HEK293 (cell line): Measurements from ENCODE around the gene WDR88.

Experiments used
- CTCF ChIA-PET: fragments of 350-600 bp; formaldehyde crosslinking; extraction: SDS; loops from one replicate; lab custom pipeline; 2021; ENCODE audit warnings: antibody characterized with exemption; lab: Yijun Ruan, JAX
- POLR2A ChIA-PET: fragments of 300-600 bp; formaldehyde crosslinking; extraction: SDS; loops from one replicate; lab custom pipeline; 2020; ENCODE audit warnings: antibody characterized with exemption, inconsistent platforms; lab: Yijun Ruan, JAX
- H3K27ac ChIP-seq: fragments of 200-500 bp; sonication (Bioruptor generic); 2 replicates; pipeline ENCODE4 v1.5.1; 2014; ENCODE audit warnings: low read depth, low read length, control low read depth, inconsistent platforms; ENCODE audit errors: extremely low read depth
- H3K36me3 ChIP-seq, 2 experiments: fragments of 200-500 bp in 1 of 2; sonication (Bioruptor generic) in 1 of 2; 1 replicate in 1 of 2; 2 replicates in 1 of 2; pipeline ENCODE4 v1.5.1; 2014 to 2017; ENCODE audit warnings: inconsistent platforms in 2 of 2, low read length in 2 of 2; ENCODE audit not compliant: control insufficient read depth in 2 of 2, insufficient read depth in 1 of 2
- H3K4me1 ChIP-seq: fragments of 200-500 bp; sonication (Bioruptor generic); 2 replicates; pipeline ENCODE4 v1.5.1; 2014; ENCODE audit warnings: mild to moderate bottlenecking, low read length, inconsistent platforms; ENCODE audit not compliant: control insufficient read depth, insufficient read depth
- H3K4me3 ChIP-seq: 2 replicates; pipeline ENCODE4 v1.5.1; 2011; ENCODE audit warnings: low read depth, mild to moderate bottlenecking, control low read depth, low read length, moderate library complexity
- H3K9me3 ChIP-seq: fragments of 200-500 bp; sonication (Bioruptor generic); 2 replicates; pipeline ENCODE4 v1.5.1; 2014; ENCODE audit warnings: low read depth, low read length, inconsistent platforms; ENCODE audit not compliant: control insufficient read depth, insufficient read depth
- BCL11A ChIP-seq: fragments of 450-650 bp; formaldehyde crosslinking; IDR thresholded peaks from 2 replicates; pipeline ENCODE4 v1.5.1; 2016; ENCODE audit warnings: low read depth, missing biosample characterization, missing genetic modification characterization
- FEZF1 ChIP-seq: fragments of 450-650 bp; formaldehyde crosslinking; IDR thresholded peaks from 2 replicates; pipeline ENCODE4 v1.5.1; 2016; ENCODE audit warnings: missing biosample characterization, missing genetic modification characterization
- GLIS1 ChIP-seq: fragments of 450-650 bp; formaldehyde crosslinking; IDR thresholded peaks from 2 replicates; pipeline ENCODE4 v1.5.1; 2016; ENCODE audit warnings: missing biosample characterization, missing genetic modification characterization
- GLIS2 ChIP-seq: fragments of 450-650 bp; formaldehyde crosslinking; IDR thresholded peaks from 2 replicates; pipeline ENCODE4 v1.5.1; 2016; ENCODE audit warnings: missing biosample characterization, missing genetic modification characterization
- HOXC10 ChIP-seq: sonication (generic); formaldehyde crosslinking; IDR thresholded peaks from 2 replicates; pipeline ENCODE4 v1.8.1; 2023; ENCODE audit warnings: mild to moderate bottlenecking, missing genetic modification reagents
- IKZF3 ChIP-seq: fragments of 450-650 bp; IDR thresholded peaks from 2 replicates; pipeline ENCODE4 v1.5.0; 2018; ENCODE audit warnings: missing biosample characterization, mild to moderate bottlenecking, missing genetic modification characterization, moderate library complexity
- KLF7 ChIP-seq: fragments of 450-650 bp; formaldehyde crosslinking; IDR thresholded peaks from 2 replicates; pipeline ENCODE4 v1.5.1; 2016; ENCODE audit warnings: missing biosample characterization, missing genetic modification characterization, borderline replicate concordance
- ZBTB8A ChIP-seq: fragments of 450-650 bp; formaldehyde crosslinking; IDR thresholded peaks from 2 replicates; pipeline ENCODE4 v1.5.1; 2016; ENCODE audit warnings: missing biosample characterization, missing genetic modification characterization
- ZNF10 ChIP-seq: fragments of 450-650 bp; formaldehyde crosslinking; IDR thresholded peaks from 2 replicates; pipeline ENCODE4 v1.5.1; 2017; ENCODE audit warnings: missing biosample characterization, missing genetic modification characterization
- ZNF146 ChIP-seq: fragments of 450-650 bp; formaldehyde crosslinking; IDR thresholded peaks from 2 replicates; pipeline ENCODE4 v1.5.1; 2016; ENCODE audit warnings: missing biosample characterization, missing genetic modification characterization
- ZNF394 ChIP-seq: fragments of 450-650 bp; formaldehyde crosslinking; IDR thresholded peaks from 2 replicates; pipeline ENCODE4 v1.5.1; 2016; ENCODE audit warnings: missing biosample characterization, missing genetic modification characterization, mild to moderate bottlenecking, moderate library complexity, borderline replicate concordance
- ZNF423 ChIP-seq: fragments of 450-650 bp; formaldehyde crosslinking; IDR thresholded peaks from 2 replicates; pipeline ENCODE4 v1.5.1; 2016; ENCODE audit warnings: missing biosample characterization, missing genetic modification characterization
- ZNF530 ChIP-seq: fragments of 450-650 bp; formaldehyde crosslinking; IDR thresholded peaks from 2 replicates; pipeline ENCODE4 v1.5.1; 2016; ENCODE audit warnings: low read depth, missing biosample characterization, missing genetic modification characterization
- ZNF560 ChIP-seq: fragments of 450-650 bp; formaldehyde crosslinking; IDR thresholded peaks from 2 replicates; pipeline ENCODE4 v1.5.1; 2017; ENCODE audit warnings: missing biosample characterization, missing genetic modification characterization, borderline replicate concordance
- ZNF623 ChIP-seq: fragments of 450-650 bp; formaldehyde crosslinking; IDR thresholded peaks from 2 replicates; pipeline ENCODE4 v1.5.1; 2016; ENCODE audit warnings: missing biosample characterization, missing genetic modification characterization
- TF ChIP-seq, protein P1 (sequence below): fragments of 450-650 bp; formaldehyde crosslinking; IDR thresholded peaks from 2 replicates; pipeline ENCODE4 v1.5.1; 2016; ENCODE audit warnings: missing biosample characterization, missing genetic modification characterization
- TF ChIP-seq, protein P2 (sequence below): fragments of 450-650 bp; formaldehyde crosslinking; IDR thresholded peaks from 2 replicates; pipeline ENCODE4 v1.5.1; 2016; ENCODE audit warnings: missing biosample characterization, missing genetic modification characterization
- TF ChIP-seq, protein P3 (sequence below): fragments of 450-650 bp; formaldehyde crosslinking; conservative IDR thresholded peaks from 2 replicates; pipeline ENCODE4 v1.5.1; 2016; ENCODE audit warnings: low read depth, missing biosample characterization, missing genetic modification characterization
- TF ChIP-seq, protein P4 (sequence below): fragments of 450-650 bp; formaldehyde crosslinking; IDR thresholded peaks from 2 replicates; pipeline ENCODE4 v1.5.1; 2016; ENCODE audit warnings: missing biosample characterization, missing genetic modification characterization
- TF ChIP-seq, protein P5 (sequence below): fragments of 450-650 bp; formaldehyde crosslinking; IDR thresholded peaks from 2 replicates; pipeline ENCODE4 v1.5.0; 2017; ENCODE audit warnings: missing biosample characterization, missing genetic modification characterization, borderline replicate concordance

The WDR88 gene

DNA sequence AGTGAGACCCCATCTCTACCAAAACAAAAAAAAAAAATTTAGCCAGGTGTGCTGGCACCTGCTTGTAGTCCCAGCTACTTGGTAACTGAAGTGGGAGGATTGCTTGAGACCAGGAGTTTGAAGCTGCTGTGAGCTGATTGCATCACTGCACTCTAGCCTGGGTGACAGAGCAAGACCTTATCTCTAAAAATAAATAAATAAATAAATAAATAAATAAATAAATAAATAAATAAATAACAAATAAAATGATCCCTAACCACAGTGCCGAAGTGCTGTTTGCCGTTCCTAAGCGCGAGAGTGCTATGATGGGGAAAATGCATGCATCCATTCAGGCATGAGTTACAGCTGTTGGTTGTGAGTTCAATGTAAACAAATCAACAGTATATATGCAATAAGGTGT, 27.2 kb downstream of the WDR88 start:
- CTCF ChIA-PET: interaction anchor here (0.6 to 8.8 kb wide), 8 partner anchors 11 to 76 kb away, joined by 3 to 92 read pairs (median 4); no protein-coding TSS in a partner anchor
- H3K36me3 ChIP-seq: no peaks in the 10 kb centered on the region; a peak in 1 of 3 replicates
- no peak overlapping the region for H3K4me3 ChIP-seq
- POLR2A ChIA-PET: no interaction called here
- peaks cover 9% of the 10 kb centered on the region for H3K4me1 ChIP-seq
- H3K9me3 ChIP-seq: no peaks in the 10 kb centered on the region
- H3K27ac ChIP-seq: no peak overlapping the region
- TF ChIP-seq ZBTB8A (tag by site-specific recombination) (peak; percentile 95), ZNF560 (tag by site-specific recombination) (peak; percentile 99), BCL11A (tag by site-specific recombination) (peak; percentile 45; the same call in 1 of the 2 replicates), GLIS1 (peak; percentile 17; the same call in 1 of the 2 replicates), HOXC10 (no peak), KLF7 (peak; percentile 82; the same call in 1 of the 2 replicates), IKZF3 (tag by site-specific recombination) (no peak), ZNF146 (tag by site-specific recombination) (peak; percentile 27; the same call in 1 of the 2 replicates), GLIS2 (peak; percentile 18; the same call in 1 of the 2 replicates), ZNF530 (tag by site-specific recombination) (peak; percentile 85), FEZF1 (peak; percentile 41; the same call in 1 of the 2 replicates), ZNF394 (tag by site-specific recombination) (peak; percentile 99), ZNF623 (peak; percentile 94), ZNF423 (no peak), ZNF10 (peak; percentile 33; the same call in 1 of the 2 replicates)
- TF ChIP-seq, protein P1, sequence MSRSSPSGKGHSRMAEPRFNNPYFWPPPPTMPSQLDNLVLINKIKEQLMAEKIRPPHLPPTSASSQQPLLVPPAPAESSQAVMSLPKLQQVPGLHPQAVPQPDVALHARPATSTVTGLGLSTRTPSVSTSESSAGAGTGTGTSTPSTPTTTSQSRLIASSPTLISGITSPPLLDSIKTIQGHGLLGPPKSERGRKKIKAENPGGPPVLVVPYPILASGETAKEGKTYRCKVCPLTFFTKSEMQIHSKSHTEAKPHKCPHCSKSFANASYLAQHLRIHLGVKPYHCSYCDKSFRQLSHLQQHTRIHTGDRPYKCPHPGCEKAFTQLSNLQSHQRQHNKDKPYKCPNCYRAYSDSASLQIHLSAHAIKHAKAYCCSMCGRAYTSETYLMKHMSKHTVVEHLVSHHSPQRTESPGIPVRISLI (tag by site-specific recombination): no peak
- TF ChIP-seq, protein P2, sequence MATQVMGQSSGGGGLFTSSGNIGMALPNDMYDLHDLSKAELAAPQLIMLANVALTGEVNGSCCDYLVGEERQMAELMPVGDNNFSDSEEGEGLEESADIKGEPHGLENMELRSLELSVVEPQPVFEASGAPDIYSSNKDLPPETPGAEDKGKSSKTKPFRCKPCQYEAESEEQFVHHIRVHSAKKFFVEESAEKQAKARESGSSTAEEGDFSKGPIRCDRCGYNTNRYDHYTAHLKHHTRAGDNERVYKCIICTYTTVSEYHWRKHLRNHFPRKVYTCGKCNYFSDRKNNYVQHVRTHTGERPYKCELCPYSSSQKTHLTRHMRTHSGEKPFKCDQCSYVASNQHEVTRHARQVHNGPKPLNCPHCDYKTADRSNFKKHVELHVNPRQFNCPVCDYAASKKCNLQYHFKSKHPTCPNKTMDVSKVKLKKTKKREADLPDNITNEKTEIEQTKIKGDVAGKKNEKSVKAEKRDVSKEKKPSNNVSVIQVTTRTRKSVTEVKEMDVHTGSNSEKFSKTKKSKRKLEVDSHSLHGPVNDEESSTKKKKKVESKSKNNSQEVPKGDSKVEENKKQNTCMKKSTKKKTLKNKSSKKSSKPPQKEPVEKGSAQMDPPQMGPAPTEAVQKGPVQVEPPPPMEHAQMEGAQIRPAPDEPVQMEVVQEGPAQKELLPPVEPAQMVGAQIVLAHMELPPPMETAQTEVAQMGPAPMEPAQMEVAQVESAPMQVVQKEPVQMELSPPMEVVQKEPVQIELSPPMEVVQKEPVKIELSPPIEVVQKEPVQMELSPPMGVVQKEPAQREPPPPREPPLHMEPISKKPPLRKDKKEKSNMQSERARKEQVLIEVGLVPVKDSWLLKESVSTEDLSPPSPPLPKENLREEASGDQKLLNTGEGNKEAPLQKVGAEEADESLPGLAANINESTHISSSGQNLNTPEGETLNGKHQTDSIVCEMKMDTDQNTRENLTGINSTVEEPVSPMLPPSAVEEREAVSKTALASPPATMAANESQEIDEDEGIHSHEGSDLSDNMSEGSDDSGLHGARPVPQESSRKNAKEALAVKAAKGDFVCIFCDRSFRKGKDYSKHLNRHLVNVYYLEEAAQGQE (tag by site-specific recombination): peak; percentile 91
- TF ChIP-seq, protein P3, sequence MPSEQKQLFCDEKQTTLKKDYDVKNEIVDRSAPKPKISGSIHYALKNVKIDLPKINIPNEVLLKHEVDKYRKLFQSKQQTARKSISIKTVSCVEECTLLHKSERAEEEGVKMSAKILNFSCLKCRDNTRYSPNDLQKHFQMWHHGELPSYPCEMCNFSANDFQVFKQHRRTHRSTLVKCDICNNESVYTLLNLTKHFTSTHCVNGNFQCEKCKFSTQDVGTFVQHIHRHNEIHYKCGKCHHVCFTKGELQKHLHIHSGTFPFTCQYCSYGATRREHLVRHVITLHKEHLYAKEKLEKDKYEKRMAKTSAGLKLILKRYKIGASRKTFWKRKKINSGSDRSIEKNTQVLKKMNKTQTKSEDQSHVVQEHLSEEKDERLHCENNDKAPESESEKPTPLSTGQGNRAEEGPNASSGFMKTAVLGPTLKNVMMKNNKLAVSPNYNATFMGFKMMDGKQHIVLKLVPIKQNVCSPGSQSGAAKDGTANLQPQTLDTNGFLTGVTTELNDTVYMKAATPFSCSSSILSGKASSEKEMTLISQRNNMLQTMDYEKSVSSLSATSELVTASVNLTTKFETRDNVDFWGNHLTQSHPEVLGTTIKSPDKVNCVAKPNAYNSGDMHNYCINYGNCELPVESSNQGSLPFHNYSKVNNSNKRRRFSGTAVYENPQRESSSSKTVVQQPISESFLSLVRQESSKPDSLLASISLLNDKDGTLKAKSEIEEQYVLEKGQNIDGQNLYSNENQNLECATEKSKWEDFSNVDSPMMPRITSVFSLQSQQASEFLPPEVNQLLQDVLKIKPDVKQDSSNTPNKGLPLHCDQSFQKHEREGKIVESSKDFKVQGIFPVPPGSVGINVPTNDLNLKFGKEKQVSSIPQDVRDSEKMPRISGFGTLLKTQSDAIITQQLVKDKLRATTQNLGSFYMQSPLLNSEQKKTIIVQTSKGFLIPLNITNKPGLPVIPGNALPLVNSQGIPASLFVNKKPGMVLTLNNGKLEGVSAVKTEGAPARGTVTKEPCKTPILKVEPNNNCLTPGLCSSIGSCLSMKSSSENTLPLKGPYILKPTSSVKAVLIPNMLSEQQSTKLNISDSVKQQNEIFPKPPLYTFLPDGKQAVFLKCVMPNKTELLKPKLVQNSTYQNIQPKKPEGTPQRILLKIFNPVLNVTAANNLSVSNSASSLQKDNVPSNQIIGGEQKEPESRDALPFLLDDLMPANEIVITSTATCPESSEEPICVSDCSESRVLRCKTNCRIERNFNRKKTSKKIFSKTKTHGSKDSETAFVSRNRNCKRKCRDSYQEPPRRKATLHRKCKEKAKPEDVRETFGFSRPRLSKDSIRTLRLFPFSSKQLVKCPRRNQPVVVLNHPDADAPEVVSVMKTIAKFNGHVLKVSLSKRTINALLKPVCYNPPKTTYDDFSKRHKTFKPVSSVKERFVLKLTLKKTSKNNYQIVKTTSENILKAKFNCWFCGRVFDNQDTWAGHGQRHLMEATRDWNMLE (tag by site-specific recombination): peak; percentile 99
- TF ChIP-seq, protein P4, sequence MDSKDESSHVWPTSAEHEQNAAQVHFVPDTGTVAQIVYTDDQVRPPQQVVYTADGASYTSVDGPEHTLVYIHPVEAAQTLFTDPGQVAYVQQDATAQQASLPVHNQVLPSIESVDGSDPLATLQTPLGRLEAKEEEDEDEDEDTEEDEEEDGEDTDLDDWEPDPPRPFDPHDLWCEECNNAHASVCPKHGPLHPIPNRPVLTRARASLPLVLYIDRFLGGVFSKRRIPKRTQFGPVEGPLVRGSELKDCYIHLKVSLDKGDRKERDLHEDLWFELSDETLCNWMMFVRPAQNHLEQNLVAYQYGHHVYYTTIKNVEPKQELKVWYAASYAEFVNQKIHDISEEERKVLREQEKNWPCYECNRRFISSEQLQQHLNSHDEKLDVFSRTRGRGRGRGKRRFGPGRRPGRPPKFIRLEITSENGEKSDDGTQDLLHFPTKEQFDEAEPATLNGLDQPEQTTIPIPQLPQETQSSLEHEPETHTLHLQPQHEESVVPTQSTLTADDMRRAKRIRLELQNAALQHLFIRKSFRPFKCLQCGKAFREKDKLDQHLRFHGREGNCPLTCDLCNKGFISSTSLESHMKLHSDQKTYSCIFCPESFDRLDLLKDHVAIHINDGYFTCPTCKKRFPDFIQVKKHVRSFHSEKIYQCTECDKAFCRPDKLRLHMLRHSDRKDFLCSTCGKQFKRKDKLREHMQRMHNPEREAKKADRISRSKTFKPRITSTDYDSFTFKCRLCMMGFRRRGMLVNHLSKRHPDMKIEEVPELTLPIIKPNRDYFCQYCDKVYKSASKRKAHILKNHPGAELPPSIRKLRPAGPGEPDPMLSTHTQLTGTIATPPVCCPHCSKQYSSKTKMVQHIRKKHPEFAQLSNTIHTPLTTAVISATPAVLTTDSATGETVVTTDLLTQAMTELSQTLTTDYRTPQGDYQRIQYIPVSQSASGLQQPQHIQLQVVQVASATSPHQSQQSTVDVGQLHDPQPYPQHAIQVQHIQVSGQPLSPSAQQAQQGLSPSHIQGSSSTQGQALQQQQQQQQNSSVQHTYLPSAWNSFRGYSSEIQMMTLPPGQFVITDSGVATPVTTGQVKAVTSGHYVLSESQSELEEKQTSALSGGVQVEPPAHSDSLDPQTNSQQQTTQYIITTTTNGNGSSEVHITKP (tag by site-specific recombination): no peak
- TF ChIP-seq, protein P5, sequence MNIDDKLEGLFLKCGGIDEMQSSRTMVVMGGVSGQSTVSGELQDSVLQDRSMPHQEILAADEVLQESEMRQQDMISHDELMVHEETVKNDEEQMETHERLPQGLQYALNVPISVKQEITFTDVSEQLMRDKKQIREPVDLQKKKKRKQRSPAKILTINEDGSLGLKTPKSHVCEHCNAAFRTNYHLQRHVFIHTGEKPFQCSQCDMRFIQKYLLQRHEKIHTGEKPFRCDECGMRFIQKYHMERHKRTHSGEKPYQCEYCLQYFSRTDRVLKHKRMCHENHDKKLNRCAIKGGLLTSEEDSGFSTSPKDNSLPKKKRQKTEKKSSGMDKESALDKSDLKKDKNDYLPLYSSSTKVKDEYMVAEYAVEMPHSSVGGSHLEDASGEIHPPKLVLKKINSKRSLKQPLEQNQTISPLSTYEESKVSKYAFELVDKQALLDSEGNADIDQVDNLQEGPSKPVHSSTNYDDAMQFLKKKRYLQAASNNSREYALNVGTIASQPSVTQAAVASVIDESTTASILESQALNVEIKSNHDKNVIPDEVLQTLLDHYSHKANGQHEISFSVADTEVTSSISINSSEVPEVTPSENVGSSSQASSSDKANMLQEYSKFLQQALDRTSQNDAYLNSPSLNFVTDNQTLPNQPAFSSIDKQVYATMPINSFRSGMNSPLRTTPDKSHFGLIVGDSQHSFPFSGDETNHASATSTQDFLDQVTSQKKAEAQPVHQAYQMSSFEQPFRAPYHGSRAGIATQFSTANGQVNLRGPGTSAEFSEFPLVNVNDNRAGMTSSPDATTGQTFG (tag by site-specific recombination): no peak
